Suprapubic skin (tissue), 4 donors: ENCODE results near the gene FBRSL1. TPM values are rescaled to one million over a fixed set of nuclear protein-coding genes. Genes with fewer than 3 reads are reported as not detected.

Source experiments
- DNase-seq, 2 donors: peaks; one replicate each; pipeline ENCODE4 v3.0.0-alpha.2; 2019; ENCODE audit warnings: low spot score in 2 of 2
- H3K27ac ChIP-seq: fragments of 200-600 bp; sonication (generic); one replicate; pipeline ENCODE4 v1.5.1; 2019
- H3K27me3 ChIP-seq: fragments of 200-600 bp; sonication (generic); one replicate; pipeline ENCODE4 v1.5.1; 2019
- H3K36me3 ChIP-seq: fragments of 200-600 bp; sonication (generic); one replicate; pipeline ENCODE4 v1.5.1; 2019
- H3K4me1 ChIP-seq: fragments of 200-600 bp; sonication (generic); one replicate; pipeline ENCODE4 v1.5.1; 2019
- H3K4me3 ChIP-seq: fragments of 200-600 bp; sonication (generic); one replicate; pipeline ENCODE4 v1.5.1; 2019; ENCODE audit warnings: mild to moderate bottlenecking
- H3K9me3 ChIP-seq: fragments of 200-600 bp; sonication (generic); one replicate; pipeline ENCODE4 v1.5.1; 2019
- CTCF ChIP-seq, 2 donors: fragments of 200-600 bp in 1 of 2; fragments of 450-650 bp in 1 of 2; sonication (generic) in 1 of 2; IDR thresholded peaks; one replicate each; pipeline ENCODE4 v1.5.1; 2016 to 2019; ENCODE audit warnings: antibody characterized with exemption in 2 of 2, mild to moderate bottlenecking in 1 of 2, moderate library complexity in 1 of 2
- EP300 ChIP-seq: sonication (generic); formaldehyde crosslinking; IDR thresholded peaks from one replicate; pipeline ENCODE4 v1.6.1; 2017; ENCODE audit warnings: antibody characterized with exemption
- POLR2A ChIP-seq, 2 donors: fragments of 450-650 bp; IDR thresholded peaks; one replicate each; pipeline ENCODE4 v1.6.1; 2017; ENCODE audit warnings: antibody characterized with exemption in 2 of 2, mild to moderate bottlenecking in 2 of 2, moderate library complexity in 2 of 2
- POLR2AphosphoS5 ChIP-seq, 3 donors: sonication (generic); formaldehyde crosslinking; IDR thresholded peaks; one replicate each; pipeline ENCODE4 v1.6.1; 2017; ENCODE audit warnings: antibody characterized with exemption in 3 of 3
- WGBS: methylation state at CpG from one replicate; pipeline ENCODE4 v1.1.5; 2018; 5-methylcytosine and 5-hydroxymethylcytosine counted together
- total RNA-seq, 4 donors: library from RNA; depleted of rRNA; stranded (reverse); fragments of >200 nt; gene quantifications; one replicate each; pipeline ENCODE4 v1.1.0, GENCODE V29; 2016

FBRSL1 gene
- total RNA-seq, 4 donors from 2014 or later = 26.0 to 33.7 (median 27.2) TPM

GRCh38 chr12:132537836-132538662 lies 48.1 kb downstream of the FBRSL1 start:
- H3K27me3 ChIP-seq = no peaks in the 10 kb centered on the region
- H3K9me3 ChIP-seq = no peaks in the 10 kb centered on the region
- no peak for DNase-seq
- H3K36me3 ChIP-seq = peaks cover 9% of the 10 kb centered on the region
- H3K27ac ChIP-seq = no peak overlapping the region
- 85% methylated on average over 14 of the region's 29 CpGs for WGBS
- no peak overlapping the region for H3K4me3 ChIP-seq
- no peaks in the 10 kb centered on the region for H3K4me1 ChIP-seq
- TF ChIP-seq POLR2AphosphoS5 (IDR thresholded peaks at IDR 0.05) = no peak

GRCh38 chr12:132538663-132538990 lies 48.7 kb downstream of the FBRSL1 start:
- H3K27me3 ChIP-seq = no peaks in the 10 kb centered on the region
- no peak overlapping the region for H3K27ac ChIP-seq
- H3K4me1 ChIP-seq = no peaks in the 10 kb centered on the region
- DNase-seq = no peak
- peaks cover 9% of the 10 kb centered on the region for H3K36me3 ChIP-seq
- TF ChIP-seq EP300 (no peak), POLR2A (IDR thresholded peaks at IDR 0.05) (no peak), POLR2AphosphoS5 (IDR thresholded peaks at IDR 0.05) (no peak), CTCF (IDR thresholded peaks at IDR 0.05) (no peak)
- H3K9me3 ChIP-seq = no peaks in the 10 kb centered on the region
- H3K4me3 ChIP-seq = no peak overlapping the region
- 88% methylated on average over 4 of the region's 4 CpGs for WGBS

DNA sequence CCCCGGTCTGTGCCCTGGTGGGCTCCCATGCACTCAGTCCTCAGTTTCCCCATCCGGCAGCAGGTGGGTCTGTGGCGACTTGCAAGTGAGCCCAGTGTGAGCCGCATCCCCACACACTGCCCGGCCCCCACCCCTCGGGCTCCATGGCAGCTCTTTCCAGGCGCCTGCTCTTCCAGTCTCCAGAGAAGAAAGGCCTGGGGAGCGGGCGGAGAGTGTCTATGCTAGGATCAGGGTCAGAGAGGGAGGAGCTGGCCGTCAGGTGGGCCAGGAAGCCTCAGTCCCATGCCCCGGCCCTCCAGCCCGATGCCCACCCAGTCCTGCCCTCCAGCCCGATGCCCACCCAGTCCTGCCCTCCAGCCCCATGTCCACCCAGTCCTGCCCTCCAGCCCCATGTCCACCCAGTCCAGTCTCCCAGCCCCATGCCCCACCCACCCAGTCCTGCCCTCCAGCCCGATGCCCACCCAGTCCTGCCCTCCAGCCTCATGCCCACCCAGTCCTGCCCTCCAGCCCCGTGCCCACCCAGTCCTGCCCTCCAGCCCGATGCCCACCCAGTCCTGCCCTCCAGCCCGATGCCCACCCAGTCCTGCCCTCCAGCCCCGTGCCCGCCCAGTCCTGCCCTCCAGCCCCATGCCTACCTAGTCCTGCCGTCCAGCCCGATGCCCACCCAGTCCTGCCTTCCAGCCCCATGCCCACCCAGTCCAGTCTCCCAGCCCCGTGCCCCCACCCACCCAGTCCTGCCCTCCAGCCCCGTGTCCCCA lies 49.2 kb downstream of the FBRSL1 start:
- no peak overlapping the region for H3K4me3 ChIP-seq
- H3K4me1 ChIP-seq = no peaks in the 10 kb centered on the region
- peaks cover 9% of the 10 kb centered on the region for H3K36me3 ChIP-seq
- H3K27ac ChIP-seq = no peak overlapping the region
- no peaks in the 10 kb centered on the region for H3K27me3 ChIP-seq
- 90% methylated on average over 17 of the region's 23 CpGs for WGBS
- H3K9me3 ChIP-seq = no peaks in the 10 kb centered on the region
- DNase-seq = no peak
- TF ChIP-seq CTCF (IDR thresholded peaks at IDR 0.05) (no peak), POLR2AphosphoS5 (IDR thresholded peaks at IDR 0.05) (no peak), EP300 (no peak)

DNA sequence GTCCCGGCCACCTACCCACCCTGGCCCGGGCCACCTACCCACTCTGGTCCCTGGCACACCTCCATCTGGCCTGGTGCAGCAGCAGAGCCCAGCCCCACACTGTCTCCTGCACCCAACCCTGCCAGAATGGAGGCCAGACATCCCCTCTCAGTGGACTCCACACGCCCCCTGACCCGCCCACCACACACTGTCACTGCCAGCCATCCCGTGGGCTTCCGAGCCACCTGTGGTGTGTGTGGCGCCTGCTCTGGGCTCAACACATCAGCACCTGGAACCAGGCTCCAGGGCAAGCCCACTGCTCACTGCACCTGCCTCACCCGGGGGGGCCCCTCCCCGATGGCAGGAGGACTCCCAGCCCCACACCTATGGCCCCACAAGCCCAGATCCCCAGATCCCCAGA lies 50.5 kb downstream of the FBRSL1 start:
- Histone ChIP-seq H3K4me1 (no peaks in the 10 kb centered on the region), H3K27ac (no peak overlapping the region), H3K36me3 (peaks cover 9% of the 10 kb centered on the region), H3K9me3 (no peaks in the 10 kb centered on the region), H3K4me3 (no peak overlapping the region), H3K27me3 (no peaks in the 10 kb centered on the region)
- no peak for DNase-seq
- WGBS = 40% methylated on average over 1 of the region's 9 CpGs
- TF ChIP-seq POLR2AphosphoS5 (IDR thresholded peaks at IDR 0.05) (no peak), EP300 (no peak), POLR2A (IDR thresholded peaks at IDR 0.05) (no peak)

GRCh38 chr12:132541200-132541599 lies 51.2 kb downstream of the FBRSL1 start:
- Histone ChIP-seq H3K4me3 (no peak overlapping the region), H3K27ac (no peak overlapping the region), H3K36me3 (peaks cover 9% of the 10 kb centered on the region), H3K4me1 (no peaks in the 10 kb centered on the region), H3K27me3 (no peaks in the 10 kb centered on the region), H3K9me3 (no peaks in the 10 kb centered on the region)
- TF ChIP-seq CTCF (IDR thresholded peaks at IDR 0.05) = no peak
- no peak for TF ChIP-seq POLR2AphosphoS5 (IDR thresholded peaks at IDR 0.05)
- no peak for TF ChIP-seq POLR2A (IDR thresholded peaks at IDR 0.05)
- no peak for TF ChIP-seq EP300
- WGBS = 100% methylated on average over 1 of the region's 9 CpGs
- no peak for DNase-seq

GRCh38 chr12:132541996-132542395 lies 52.0 kb downstream of the FBRSL1 start:
- no peak overlapping the region for H3K27ac ChIP-seq
- no peaks in the 10 kb centered on the region for H3K27me3 ChIP-seq
- H3K36me3 ChIP-seq = peaks cover 9% of the 10 kb centered on the region
- no peaks in the 10 kb centered on the region for H3K4me1 ChIP-seq
- no peak overlapping the region for H3K4me3 ChIP-seq
- 86% methylated on average over 10 of the region's 20 CpGs for WGBS
- DNase-seq = no peak
- H3K9me3 ChIP-seq = no peaks in the 10 kb centered on the region
- TF ChIP-seq POLR2A (IDR thresholded peaks at IDR 0.05) (no peak), CTCF (IDR thresholded peaks at IDR 0.05) (no peak), POLR2AphosphoS5 (IDR thresholded peaks at IDR 0.05) (no peak), EP300 (no peak)
